B cell (primary cell): Measurements from ENCODE around the gene CBLN4. TPM values are rescaled to one million over a fixed set of nuclear protein-coding genes. Genes with fewer than 3 reads are reported as not detected.

Experiments
- ATAC-seq: fragments of 200-7000 bp; cut with Tn5 transposase; one replicate; pipeline ENCODE4 v1.10.0; 2021; ENCODE audit warnings: low read depth, mild to moderate bottlenecking, moderate number of reproducible peaks, moderate library complexity
- CTCF ChIA-PET: fragments of 350-600 bp; sonication (Branson Sonifier 250); formaldehyde crosslinking; loops from one replicate; lab custom pipeline; 2021; ENCODE audit warnings: antibody characterized with exemption, inconsistent platforms; lab: Charles Lee
- POLR2A ChIA-PET: fragments of 350-600 bp; sonication (Branson Sonifier 250); formaldehyde crosslinking; loops from one replicate; lab custom pipeline; 2021; ENCODE audit warnings: antibody characterized with exemption; lab: Charles Lee
- DNase-seq: peaks from one replicate; pipeline ENCODE4 v3.0.0; 2013
- H2AFZ ChIP-seq: 2 replicates; pipeline ENCODE4 v1.6.1; 2012; ENCODE audit warnings: mild to moderate bottlenecking, low read depth, low read length; ENCODE audit not compliant: insufficient read depth, poor library complexity, severe bottlenecking
- H3K27ac ChIP-seq, 2 donors: 1 replicate in 1 of 2; 2 replicates in 1 of 2; pipeline ENCODE4 v1.5.1; 2012 to 2013; ENCODE audit warnings: low read length in 2 of 2, mild to moderate bottlenecking in 2 of 2, moderate library complexity in 1 of 2
- H3K27me3 ChIP-seq, 4 experiments: fragments of 200-600 bp in 1 of 4; sonication (generic) in 1 of 4; replicated peaks in 1 of 4; 1 replicate in 2 of 4; 2 replicates in 2 of 4; pipeline versions ENCODE4 v1.6.1 to v1.7.0; 2013 to 2016; ENCODE audit warnings: low read length in 3 of 4, mild to moderate bottlenecking in 2 of 4, mixed read lengths in 1 of 4, moderate library complexity in 1 of 4; ENCODE audit not compliant: insufficient read depth in 4 of 4, control insufficient read depth in 3 of 4; ENCODE audit errors: control extremely low read depth in 1 of 4
- H3K36me3 ChIP-seq, 2 experiments: replicated peaks in 1 of 2; 1 replicate in 1 of 2; 2 replicates in 1 of 2; pipeline versions ENCODE4 v1.6.1 to v1.7.1; 2013; ENCODE audit warnings: low read length in 1 of 2; ENCODE audit not compliant: insufficient read depth in 2 of 2, control insufficient read depth in 1 of 2; ENCODE audit errors: control extremely low read depth in 1 of 2, extremely low read depth in 1 of 2
- H3K4me1 ChIP-seq, 2 donors: fragments of 200-600 bp in 1 of 2; sonication (generic) in 1 of 2; 1 replicate in 1 of 2; 2 replicates in 1 of 2; pipeline versions ENCODE4 v1.5.1 to v1.6.1; 2013 to 2017; ENCODE audit warnings: low read length in 2 of 2; ENCODE audit not compliant: control insufficient read depth in 2 of 2, insufficient read depth in 2 of 2
- H3K4me2 ChIP-seq: replicated peaks from 2 replicates; pipeline ENCODE3; 2012; ENCODE audit warnings: mild to moderate bottlenecking, low read depth, low read length; ENCODE audit not compliant: poor library complexity, severe bottlenecking
- H3K4me3 ChIP-seq, 5 experiments: fragments of 200-600 bp in 1 of 5; sonication (generic) in 1 of 5; 1 replicate in 3 of 5; 2 replicates in 2 of 5; pipeline versions ENCODE4 v1.5.1 to v1.7.0; 2011 to 2016; ENCODE audit warnings: low read length in 4 of 5, mild to moderate bottlenecking in 4 of 5, low read depth in 2 of 5, control low read depth in 1 of 5, moderate library complexity in 1 of 5; ENCODE audit not compliant: insufficient read depth in 1 of 5; ENCODE audit errors: control extremely low read depth in 1 of 5, extremely low read depth in 1 of 5
- H3K79me2 ChIP-seq: fragments of 200-600 bp; sonication (generic); one replicate; pipeline ENCODE4 v1.6.0; 2016; ENCODE audit warnings: low read length; ENCODE audit not compliant: control insufficient read depth, insufficient read depth
- H3K9ac ChIP-seq: fragments of 200-600 bp; sonication (generic); 2 replicates; pipeline ENCODE4 v1.6.1; 2017; ENCODE audit warnings: mild to moderate bottlenecking, low read length, moderate library complexity
- H3K9me3 ChIP-seq, 3 donors: one replicate each; pipeline versions ENCODE4 v1.6.1 to v1.7.1; 2013; ENCODE audit warnings: low read length in 2 of 3; ENCODE audit not compliant: control insufficient read depth in 2 of 3, insufficient read depth in 1 of 3; ENCODE audit errors: control extremely low read depth in 1 of 3
- H4K20me1 ChIP-seq: 2 replicates; pipeline ENCODE4 v1.6.0; 2012; ENCODE audit warnings: mild to moderate bottlenecking, low read length; ENCODE audit not compliant: insufficient read depth, control insufficient read depth, poor library complexity, severe bottlenecking
- H3K27ac Mint-ChIP-seq: one replicate; pipeline ENCODE4 v1.8.0; 2021; ENCODE audit warnings: mixed read lengths
- H3K27me3 Mint-ChIP-seq: one replicate; pipeline ENCODE4 v1.8.0; 2021; ENCODE audit warnings: mixed read lengths
- H3K4me1 Mint-ChIP-seq: one replicate; pipeline ENCODE4 v1.8.0; 2021; ENCODE audit warnings: mixed read lengths
- H3K4me3 Mint-ChIP-seq: one replicate; pipeline ENCODE4 v1.8.0; 2021; ENCODE audit warnings: mixed read lengths
- H3K9me3 Mint-ChIP-seq: one replicate; pipeline ENCODE4 v1.8.0; 2022; ENCODE audit warnings: mixed read lengths; ENCODE audit not compliant: insufficient read depth
- EZH2 ChIP-seq: IDR thresholded peaks from 2 replicates; pipeline ENCODE4 v1.6.1; 2012; ENCODE audit warnings: borderline replicate concordance, low read depth, mild to moderate bottlenecking, moderate library complexity, low read length; ENCODE audit not compliant: insufficient read depth, poor library complexity, severe bottlenecking
- WGBS: methylation state at CpG from one replicate; pipeline ENCODE4 v1.1.5; 2013; ENCODE audit warnings: missing lambda C conversion rate; ENCODE audit not compliant: insufficient coverage; 5-methylcytosine and 5-hydroxymethylcytosine counted together
- intact Hi-C: fragments of 100-400 bp; cut with micrococcal nuclease; formaldehyde crosslinking; loops from one replicate; pipeline ENCODE4 v1.10.0; 2022
- polyA plus RNA-seq: library from polyadenylated mRNA; depleted of rRNA; stranded (reverse); fragments of >200 nt; gene quantifications from 2 replicates; pipeline ENCODE4 v1.2.3, GENCODE V29; 2012
- total RNA-seq, 2 donors: library from RNA; stranded (reverse); fragments of 120-200 nt in 1 of 2; gene quantifications; 1 replicate in 1 of 2; 2 replicates in 1 of 2; pipeline versions ENCODE4 v1.2.3 to v1.2.4, GENCODE V29; 2013 to 2022
- TF ChIP-seq, protein P1 (sequence below): fragments of 200-600 bp; IDR thresholded peaks from one replicate; pipeline ENCODE4 v1.8.0; 2022; ENCODE audit warnings: antibody characterized with exemption, mild to moderate bottlenecking

The CBLN4 gene
- total and polyA plus RNA-seq, 2 donors (not counting 1 experiment from before 2014, with no cell fraction given) = not detected

GRCh38 chr20:55977690-55978459 lies 27.4 kb downstream of the CBLN4 start:
- Histone ChIP-seq H3K4me1 (no peaks in the 10 kb centered on the region), H3K9me3 (peaks cover 0 to 6% (median 0%) of the 10 kb centered on the region in 3 donors), H3K9ac (no peak overlapping the region), H2AFZ (no peak overlapping the region), H4K20me1 (no peaks in the 10 kb centered on the region), H3K27me3 (no peaks in the 10 kb centered on the region), H3K4me3 (no peak overlapping the region), H3K27ac (no peak overlapping the region), H3K4me2 (no peak overlapping the region), H3K79me2 (no peaks in the 10 kb centered on the region), H3K36me3 (no peaks in the 10 kb centered on the region)
- no peak overlapping the region for H3K4me3 Mint-ChIP-seq
- intact Hi-C loops = no loop called here
- no peaks in the 10 kb centered on the region for H3K9me3 Mint-ChIP-seq
- DNase-seq (no peak), ATAC-seq (no peak)
- 71% methylated on average over 6 of the region's 6 CpGs for WGBS
- no peak overlapping the region for H3K27ac Mint-ChIP-seq
- CTCF ChIA-PET = no interaction called here
- POLR2A ChIA-PET = no interaction called here
- H3K27me3 Mint-ChIP-seq = no peaks in the 10 kb centered on the region
- no peak for TF ChIP-seq EZH2
- TF ChIP-seq, protein P1, sequence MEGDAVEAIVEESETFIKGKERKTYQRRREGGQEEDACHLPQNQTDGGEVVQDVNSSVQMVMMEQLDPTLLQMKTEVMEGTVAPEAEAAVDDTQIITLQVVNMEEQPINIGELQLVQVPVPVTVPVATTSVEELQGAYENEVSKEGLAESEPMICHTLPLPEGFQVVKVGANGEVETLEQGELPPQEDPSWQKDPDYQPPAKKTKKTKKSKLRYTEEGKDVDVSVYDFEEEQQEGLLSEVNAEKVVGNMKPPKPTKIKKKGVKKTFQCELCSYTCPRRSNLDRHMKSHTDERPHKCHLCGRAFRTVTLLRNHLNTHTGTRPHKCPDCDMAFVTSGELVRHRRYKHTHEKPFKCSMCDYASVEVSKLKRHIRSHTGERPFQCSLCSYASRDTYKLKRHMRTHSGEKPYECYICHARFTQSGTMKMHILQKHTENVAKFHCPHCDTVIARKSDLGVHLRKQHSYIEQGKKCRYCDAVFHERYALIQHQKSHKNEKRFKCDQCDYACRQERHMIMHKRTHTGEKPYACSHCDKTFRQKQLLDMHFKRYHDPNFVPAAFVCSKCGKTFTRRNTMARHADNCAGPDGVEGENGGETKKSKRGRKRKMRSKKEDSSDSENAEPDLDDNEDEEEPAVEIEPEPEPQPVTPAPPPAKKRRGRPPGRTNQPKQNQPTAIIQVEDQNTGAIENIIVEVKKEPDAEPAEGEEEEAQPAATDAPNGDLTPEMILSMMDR = no peak
- H3K4me1 Mint-ChIP-seq = no peaks in the 10 kb centered on the region

GRCh38 chr20:55974491-55975202 lies 30.7 kb downstream of the CBLN4 start:
- no peak overlapping the region for H3K27ac Mint-ChIP-seq
- no peaks in the 10 kb centered on the region for H3K79me2 ChIP-seq
- H3K4me2 ChIP-seq = no peak overlapping the region
- H3K36me3 ChIP-seq = no peaks in the 10 kb centered on the region
- H3K4me1 Mint-ChIP-seq = no peaks in the 10 kb centered on the region
- ATAC-seq (no peak), DNase-seq (no peak)
- H3K4me3 Mint-ChIP-seq = no peak overlapping the region
- CTCF ChIA-PET = no interaction called here
- H3K27me3 Mint-ChIP-seq = no peaks in the 10 kb centered on the region
- H3K4me3 ChIP-seq = no peak overlapping the region
- H3K27ac ChIP-seq = no peak overlapping the region
- no peak overlapping the region for H3K9ac ChIP-seq
- POLR2A ChIA-PET = no interaction called here
- peaks cover 0 to 10% (median 0%) of the 10 kb centered on the region in 3 donors for H3K9me3 ChIP-seq
- no peaks in the 10 kb centered on the region for H3K27me3 ChIP-seq
- no peaks in the 10 kb centered on the region for H4K20me1 ChIP-seq
- intact Hi-C loops = no loop called here
- no peaks in the 10 kb centered on the region for H3K4me1 ChIP-seq
- WGBS = 53% methylated on average over 2 of the region's 2 CpGs
- H3K9me3 Mint-ChIP-seq = no peaks in the 10 kb centered on the region
- TF ChIP-seq, protein P1 = no peak
- TF ChIP-seq EZH2 = no peak
- H2AFZ ChIP-seq = no peak overlapping the region
